Measurements from ENCODE around the gene ZNF646. TPM values are rescaled to one million over a fixed set of nuclear protein-coding genes. Genes with fewer than 3 reads are reported as not detected.

The ZNF646 gene
- total RNA-seq, 1 experiment from 2014 or later, result 6.7 TPM

- DNase-seq (ENCODE audit: low read depth), result no peak
These were observed 56.7 kb downstream of the ZNF646 start for GRCh38 chr16:31130899-31131298.

GRCh38 chr16:31131416-31131815 is 57.2 kb downstream of the ZNF646 start:
- no peak for DNase-seq (ENCODE audit: low read depth)

GRCh38 chr16:31131841-31132271 is 57.6 kb downstream of the ZNF646 start:
- no peak for DNase-seq (ENCODE audit: low read depth)

- no peak for DNase-seq (ENCODE audit: low read depth)
These were observed 58.2 kb downstream of the ZNF646 start for GRCh38 chr16:31132303-31132979.

GRCh38 chr16:31133046-31133501 is 58.9 kb downstream of the ZNF646 start:
- no peak for DNase-seq (ENCODE audit: low read depth)

Other genes starting within 250 kb of the ZNF646 start
- gene BCL7C, start 180.3 kb upstream of the ZNF646 start, total RNA-seq (2014; rRNA removed; shearing (Covaris generic)), result 40.5 and 42.2 TPM in 2 replicates
- gene CTF1, start 177.8 kb upstream of the ZNF646 start, total RNA-seq (2014; rRNA removed; shearing (Covaris generic)), result 0.24 and 0.39 TPM in 2 replicates
- gene FBXL19, start 150.8 kb upstream of the ZNF646 start, total RNA-seq (2014; rRNA removed; shearing (Covaris generic)), result 3.7 and 8.1 TPM in 2 replicates
- gene ORAI3, start 125.4 kb upstream of the ZNF646 start, total RNA-seq (2014; rRNA removed; shearing (Covaris generic)), result 28.5 and 41.6 TPM in 2 replicates
- gene SETD1A, start 116.7 kb upstream of the ZNF646 start, total RNA-seq (2014; rRNA removed; shearing (Covaris generic)), result 1.1 and 1.2 TPM in 2 replicates
- 10.9 and 16.3 TPM in 2 replicates for gene HSD3B7, start 89.2 kb upstream of the ZNF646 start, total RNA-seq (2014; rRNA removed; shearing (Covaris generic))
- 0.29 and 0.60 TPM in 2 replicates for gene STX1B, start 63.8 kb upstream of the ZNF646 start, total RNA-seq (2014; rRNA removed; shearing (Covaris generic))
- gene STX4, start 40.9 kb upstream of the ZNF646 start, total RNA-seq (2014; rRNA removed; shearing (Covaris generic)), result 23.1 and 23.5 TPM in 2 replicates
- 3.6 and 6.2 TPM in 2 replicates for gene ZNF668, start 182 bp upstream of the ZNF646 start, total RNA-seq (2014; rRNA removed; shearing (Covaris generic))
- gene PRSS53, start 14.5 kb downstream of the ZNF646 start, total RNA-seq (2014; rRNA removed; shearing (Covaris generic)), result 0.60 and 1.3 TPM in 2 replicates
- 212 and 281 TPM in 2 replicates for gene VKORC1, start 20.4 kb downstream of the ZNF646 start, total RNA-seq (2014; rRNA removed; shearing (Covaris generic))
- 33.9 and 42.7 TPM in 2 replicates for gene BCKDK, start 34.0 kb downstream of the ZNF646 start, total RNA-seq (2014; rRNA removed; shearing (Covaris generic))
- 25.5 and 31.0 TPM in 2 replicates for gene KAT8, start 43.2 kb downstream of the ZNF646 start, total RNA-seq (2014; rRNA removed; shearing (Covaris generic))
- not detected in 2 replicates for gene PRSS8, start 61.3 kb downstream of the ZNF646 start, total RNA-seq (2014; rRNA removed; shearing (Covaris generic))
- 1.1 and 2.6 TPM in 2 replicates for gene PRSS36, start 75.6 kb downstream of the ZNF646 start, total RNA-seq (2014; rRNA removed; shearing (Covaris generic))
- 15.3 and 19.0 TPM in 2 replicates for gene FUS, start 105.7 kb downstream of the ZNF646 start, total RNA-seq (2014; rRNA removed; shearing (Covaris generic))
- gene PYCARD, start 128.3 kb downstream of the ZNF646 start, total RNA-seq (2014; rRNA removed; shearing (Covaris generic)), result 43.4 and 64.8 TPM in 2 replicates
- not detected in 2 replicates for gene TRIM72, start 139.7 kb downstream of the ZNF646 start, total RNA-seq (2014; rRNA removed; shearing (Covaris generic))
- not detected in 2 replicates for gene PYDC1, start 142.7 kb downstream of the ZNF646 start, total RNA-seq (2014; rRNA removed; shearing (Covaris generic))
- not detected in 2 replicates for gene ITGAM, start 185.6 kb downstream of the ZNF646 start, total RNA-seq (2014; rRNA removed; shearing (Covaris generic))

Measured in RPMI7951 (cell line).